ENCODE results near the gene UTS2R. TPM values are rescaled to one million over a fixed set of nuclear protein-coding genes. Genes with fewer than 3 reads are reported as not detected.
A peak's percentile ranks its signal among the peaks of the same experiment; 100 is the strongest.

Gene UTS2R
- total and polyA plus RNA-seq, 12 donors = not detected

DNA sequence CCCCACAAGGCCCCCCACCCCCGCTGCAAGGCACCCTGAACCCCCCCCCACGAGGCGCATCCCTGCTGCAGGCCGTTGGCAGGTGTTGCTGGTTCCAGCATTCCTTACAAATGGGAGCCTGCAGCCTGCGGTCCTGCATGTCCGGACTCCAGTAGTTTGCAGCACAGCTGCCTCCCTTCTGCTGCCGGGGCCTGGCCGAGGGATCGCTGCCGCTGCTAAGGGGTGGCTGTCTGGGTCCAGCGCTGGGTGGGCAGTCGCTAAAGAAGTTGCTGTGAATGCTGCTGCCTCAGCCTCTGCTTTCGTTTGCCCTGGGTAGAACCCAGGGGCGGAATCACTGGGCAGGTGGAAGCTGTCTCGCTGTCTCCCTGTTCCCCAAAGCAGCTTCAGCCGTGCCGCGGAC is 11.8 kb downstream of the UTS2R start:
- no peak for TF ChIP-seq POLR2A (IDR thresholded peaks at IDR 0.05)
- TF ChIP-seq, protein P1, sequence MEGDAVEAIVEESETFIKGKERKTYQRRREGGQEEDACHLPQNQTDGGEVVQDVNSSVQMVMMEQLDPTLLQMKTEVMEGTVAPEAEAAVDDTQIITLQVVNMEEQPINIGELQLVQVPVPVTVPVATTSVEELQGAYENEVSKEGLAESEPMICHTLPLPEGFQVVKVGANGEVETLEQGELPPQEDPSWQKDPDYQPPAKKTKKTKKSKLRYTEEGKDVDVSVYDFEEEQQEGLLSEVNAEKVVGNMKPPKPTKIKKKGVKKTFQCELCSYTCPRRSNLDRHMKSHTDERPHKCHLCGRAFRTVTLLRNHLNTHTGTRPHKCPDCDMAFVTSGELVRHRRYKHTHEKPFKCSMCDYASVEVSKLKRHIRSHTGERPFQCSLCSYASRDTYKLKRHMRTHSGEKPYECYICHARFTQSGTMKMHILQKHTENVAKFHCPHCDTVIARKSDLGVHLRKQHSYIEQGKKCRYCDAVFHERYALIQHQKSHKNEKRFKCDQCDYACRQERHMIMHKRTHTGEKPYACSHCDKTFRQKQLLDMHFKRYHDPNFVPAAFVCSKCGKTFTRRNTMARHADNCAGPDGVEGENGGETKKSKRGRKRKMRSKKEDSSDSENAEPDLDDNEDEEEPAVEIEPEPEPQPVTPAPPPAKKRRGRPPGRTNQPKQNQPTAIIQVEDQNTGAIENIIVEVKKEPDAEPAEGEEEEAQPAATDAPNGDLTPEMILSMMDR (IDR thresholded peaks at IDR 0.05) = no peak
- WGBS, 4 donors = 58 to 75% (median 66%) methylated on average over 12 to 18 of the region's 18 CpGs
- Histone ChIP-seq H3K27me3 (peaks cover 11% of the 10 kb centered on the region), H3K36me3 (replicated peaks in 1 of 2) (no peaks in the 10 kb centered on the region), H3K4me1 (replicated peaks in 1 of 2) (peaks cover 9 to 17% of the 10 kb centered on the region in 2 donors), H3K27ac (no peak overlapping the region), H3K4me3 (no peak overlapping the region), H3K9me3 (replicated peaks in 1 of 3) (no peaks in the 10 kb centered on the region)
- DNase-seq = no peak
- intact Hi-C loops (cut with DNase I) = no loop called here

DNA sequence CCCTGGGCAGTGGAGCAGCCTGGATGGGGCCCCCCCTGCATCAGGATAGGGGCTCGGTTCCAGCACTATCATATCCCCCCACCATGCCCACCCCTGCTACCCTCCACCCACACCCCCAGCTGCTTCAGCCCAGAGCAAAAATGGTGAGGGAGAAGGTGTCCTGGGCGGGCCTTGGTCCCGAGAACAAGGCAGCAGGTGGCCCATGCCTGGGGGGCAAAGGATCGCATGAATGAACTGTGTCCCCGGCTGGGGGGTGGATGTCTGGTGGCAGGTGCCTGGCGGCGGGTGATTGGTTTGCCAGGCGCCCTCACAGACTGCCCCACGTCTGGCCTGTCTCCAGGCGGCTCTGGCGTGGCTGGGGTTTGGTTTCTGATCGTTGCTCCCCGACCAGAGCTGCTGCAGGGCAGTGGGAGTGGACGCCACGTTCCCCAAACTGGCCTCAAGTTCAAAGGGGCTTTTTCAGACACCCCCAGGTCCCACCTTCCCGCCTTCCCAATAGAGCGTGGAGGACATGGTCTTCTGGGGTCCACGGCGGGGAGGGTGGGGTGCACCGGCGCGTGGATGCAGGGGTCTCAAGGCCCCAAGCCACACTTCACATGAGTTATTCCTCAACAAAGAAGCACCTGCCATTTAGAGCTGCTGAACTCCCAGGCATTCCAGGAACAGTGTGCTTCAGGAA is 12.6 kb downstream of the UTS2R start:
- no peaks in the 10 kb centered on the region for H3K36me3 ChIP-seq (replicated peaks in 1 of 2)
- H3K27me3 ChIP-seq = peaks cover 11% of the 10 kb centered on the region
- peak overlapping the region in 1 of 5 donors; percentile 35 for H3K27ac ChIP-seq
- H3K4me1 ChIP-seq (replicated peaks in 1 of 2) = peaks cover 9 to 17% of the 10 kb centered on the region in 2 donors
- no peak overlapping the region for H3K4me3 ChIP-seq
- no peaks in the 10 kb centered on the region for H3K9me3 ChIP-seq (replicated peaks in 1 of 3)
- TF ChIP-seq, protein P1 (IDR thresholded peaks at IDR 0.05) = no peak
- no peak for TF ChIP-seq POLR2A (IDR thresholded peaks at IDR 0.05)
- intact Hi-C loops (cut with DNase I) = no loop called here
- 61 to 76% (median 67%) methylated on average over 9 to 22 of the region's 22 CpGs for WGBS, 4 donors
- DNase-seq = no peak

DNA sequence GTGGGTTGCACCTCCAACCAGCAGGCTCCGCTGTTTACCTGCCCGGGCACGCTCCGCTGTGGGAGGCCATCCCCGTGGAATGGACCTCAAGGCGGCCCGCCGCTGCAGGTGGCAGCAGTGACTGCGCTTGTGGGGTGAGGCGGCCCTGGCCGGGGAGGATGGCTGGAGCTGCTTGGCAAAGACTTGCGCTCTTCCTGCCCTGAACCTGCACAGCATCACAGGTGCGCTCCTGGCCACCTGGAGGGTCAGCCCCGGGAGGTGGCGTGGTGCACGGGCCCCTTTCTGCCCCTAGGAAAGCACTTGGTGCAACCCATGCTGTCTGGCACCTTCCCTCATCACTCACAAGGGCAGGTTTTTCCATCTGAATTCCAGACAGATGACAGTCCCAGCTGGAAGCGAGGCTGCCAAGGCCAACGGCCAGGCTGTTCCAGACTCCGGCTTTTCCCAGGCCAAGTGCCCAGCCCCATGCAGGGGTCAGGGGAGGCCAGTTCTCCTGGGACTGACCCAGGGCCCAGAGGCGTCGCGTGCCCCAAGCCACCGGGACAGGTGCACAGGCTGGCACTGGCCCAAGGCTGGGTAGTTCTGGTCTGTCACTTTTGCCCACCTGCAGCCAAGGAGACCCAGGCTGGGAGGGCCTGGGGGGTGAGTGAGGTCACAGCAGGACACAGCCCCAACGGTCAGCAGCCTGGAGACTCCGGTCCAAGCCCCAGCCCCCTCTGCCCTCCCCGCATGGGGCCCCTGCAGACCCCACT is 13.3 kb downstream of the UTS2R start:
- H3K27ac ChIP-seq = peak overlapping the region in 2 of 5 donors; percentile 35 to 51
- 25 to 47% (median 32%) methylated on average over 11 to 26 of the region's 26 CpGs; no CpG with 5 or more reads in 1 of the 4 donors for WGBS, 4 donors
- peaks cover 9 to 17% of the 10 kb centered on the region in 2 donors for H3K4me1 ChIP-seq (replicated peaks in 1 of 2)
- no peaks in the 10 kb centered on the region for H3K9me3 ChIP-seq (replicated peaks in 1 of 3)
- H3K36me3 ChIP-seq (replicated peaks in 1 of 2) = no peaks in the 10 kb centered on the region
- DNase-seq = peak; percentile 73 to 92 (median 86)
- no peak overlapping the region for H3K4me3 ChIP-seq
- TF ChIP-seq POLR2A (IDR thresholded peaks at IDR 0.05) = no peak
- TF ChIP-seq, protein P1 (IDR thresholded peaks at IDR 0.05) = peak in 1 of 6 experiments; percentile 19
- intact Hi-C loops (cut with DNase I) = no loop called here
- peaks cover 6% of the 10 kb centered on the region for H3K27me3 ChIP-seq

DNA sequence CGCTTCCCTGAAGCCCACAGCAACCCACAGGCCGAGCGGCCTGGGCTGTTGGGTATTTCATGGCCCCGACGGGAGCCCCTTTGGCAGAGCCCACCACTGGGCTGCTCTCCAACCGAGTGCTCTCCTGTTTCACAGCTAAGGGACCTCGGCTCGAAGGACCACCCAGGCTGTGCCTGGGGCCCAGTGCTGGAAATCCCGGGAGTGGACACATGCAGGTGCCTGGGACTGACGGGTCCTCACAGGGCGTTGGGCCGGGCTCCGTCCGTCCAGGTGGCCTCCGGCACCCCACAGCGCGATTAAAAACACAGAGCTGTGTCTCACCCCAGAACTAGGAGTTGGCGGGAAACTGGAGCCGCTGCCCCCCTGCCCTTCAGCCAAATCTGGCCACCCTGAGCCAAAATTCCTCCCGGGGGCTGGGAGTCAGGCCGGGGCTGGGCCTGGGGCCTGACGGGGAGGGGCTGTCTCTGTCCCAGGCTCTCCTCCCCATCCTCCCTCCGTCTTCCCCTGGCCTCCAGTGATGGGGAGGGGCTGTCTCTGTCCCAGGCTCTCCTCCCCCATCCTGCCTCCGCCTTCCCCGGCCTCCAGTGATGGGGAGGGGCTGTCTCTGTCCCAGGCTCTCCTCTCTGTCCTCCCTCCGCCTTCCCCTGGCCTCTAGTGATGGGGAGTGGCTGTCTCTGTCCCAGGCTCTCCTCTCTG is 14.1 kb downstream of the UTS2R start:
- DNase-seq = no peak
- intact Hi-C loops (cut with DNase I) = no loop called here
- no peaks in the 10 kb centered on the region for H3K9me3 ChIP-seq (replicated peaks in 1 of 3)
- H3K4me1 ChIP-seq (replicated peaks in 1 of 2) = peaks cover 9 to 17% of the 10 kb centered on the region in 2 donors
- WGBS, 4 donors = 2 to 31% (median 23%) methylated on average over 7 to 26 of the region's 26 CpGs; no CpG with 5 or more reads in 1 of the 4 donors
- peak overlapping the region in 1 of 5 donors; percentile 51 for H3K27ac ChIP-seq
- H3K27me3 ChIP-seq = peaks cover under 1% of the 10 kb centered on the region
- H3K36me3 ChIP-seq (replicated peaks in 1 of 2) = no peaks in the 10 kb centered on the region
- TF ChIP-seq, protein P1 (IDR thresholded peaks at IDR 0.05) = no peak
- no peak for TF ChIP-seq POLR2A (IDR thresholded peaks at IDR 0.05)
- H3K4me3 ChIP-seq = no peak overlapping the region

Data from adrenal gland (tissue), 12 donors.